Naive thymus-derived CD8-positive, alpha-beta T cell (primary cell): Measurements from ENCODE around the gene IQSEC1. TPM values are rescaled to one million over a fixed set of nuclear protein-coding genes. Genes with fewer than 3 reads are reported as not detected.

Experiments
- ATAC-seq, 2 donors: fragments of 150-1000 bp; cut with Tn5 transposase in 1 of 2; sonication (Bioruptor Pico), chemical (Tn5 transposase) in 1 of 2; 1 replicate in 1 of 2; 2 replicates in 1 of 2; pipeline ENCODE4 v1.10.0; 2021; ENCODE audit warnings: mild to moderate bottlenecking in 2 of 2, moderate library complexity in 2 of 2
- POLR2A ChIA-PET: fragments of 350-600 bp; sonication (Branson Sonifier 250); formaldehyde crosslinking; loops from one replicate; lab custom pipeline; 2021; ENCODE audit warnings: antibody characterized with exemption; lab: Charles Lee
- DNase-seq, 10 donors: peaks; one replicate each; pipeline versions ENCODE4 v3.0.0 to v3.0.0-alpha.2; 2020 to 2022
- H3K27ac Mint-ChIP-seq, 10 donors: one replicate each; pipeline ENCODE4 v1.8.0; 2020 to 2022; ENCODE audit warnings: mild to moderate bottlenecking in 10 of 10, mixed read lengths in 10 of 10, moderate library complexity in 4 of 10, inconsistent platforms in 1 of 10
- H3K27me3 Mint-ChIP-seq, 5 donors: one replicate each; pipeline ENCODE4 v1.8.0; 2021 to 2022; ENCODE audit warnings: mixed read lengths in 5 of 5
- H3K36me3 Mint-ChIP-seq, 3 donors: one replicate each; pipeline ENCODE4 v1.8.0; 2020 to 2022; ENCODE audit warnings: mixed read lengths in 3 of 3, mild to moderate bottlenecking in 2 of 3, inconsistent platforms in 1 of 3
- H3K4me1 Mint-ChIP-seq, 4 donors: one replicate each; pipeline ENCODE4 v1.8.0; 2021 to 2022; ENCODE audit warnings: mixed read lengths in 4 of 4
- H3K4me3 Mint-ChIP-seq, 10 donors: one replicate each; pipeline ENCODE4 v1.8.0; 2020 to 2022; ENCODE audit warnings: mild to moderate bottlenecking in 10 of 10, mixed read lengths in 10 of 10, moderate library complexity in 6 of 10, inconsistent platforms in 1 of 10
- H3K9me3 Mint-ChIP-seq, 9 donors: one replicate each; pipeline ENCODE4 v1.8.0; 2020 to 2022; ENCODE audit warnings: mixed read lengths in 9 of 9, mild to moderate bottlenecking in 3 of 9, inconsistent platforms in 1 of 9, moderate library complexity in 1 of 9
- polyA plus RNA-seq, 3 donors: library from polyadenylated mRNA; unstranded; fragments of 300-500 nt; fragmentation: Illumina TruSeq; gene quantifications; one replicate each; pipeline ENCODE4 v1.2.3, GENCODE V29; 2021
- total RNA-seq, 8 experiments: library from RNA in 2 of 8; stranded (reverse) in 2 of 8; gene quantifications; one replicate each; pipeline ENCODE4 v1.2.3 and lab custom pipeline; 2021 to 2026

The IQSEC1 gene
- total and polyA plus RNA-seq, 5 experiments from 2014 or later, result 13.7 to 47.7 (median 23.7) TPM

DNA sequence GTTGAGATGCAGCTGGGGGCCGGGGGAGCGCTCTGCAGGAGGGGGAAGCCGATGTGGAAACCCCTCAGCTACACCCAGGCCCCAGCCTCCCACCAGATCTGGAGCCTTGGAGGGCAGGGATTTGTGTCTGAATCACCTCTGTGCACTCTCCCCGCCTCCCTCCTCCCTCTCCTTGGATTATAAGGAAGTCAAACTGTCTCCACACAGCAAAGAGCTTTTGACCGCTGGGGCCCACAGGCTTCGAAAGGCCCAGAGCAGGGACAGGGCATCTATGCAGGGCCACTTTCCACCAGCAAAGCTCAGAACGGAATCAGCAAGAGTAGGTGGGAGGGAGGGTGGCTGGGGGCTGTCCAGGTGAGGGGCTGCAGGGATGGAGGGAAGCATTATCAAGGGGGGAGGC is 68.9 kb downstream of the IQSEC1 start:
- Mint-ChIP-seq H3K27ac (peak overlapping the region in 7 of 10 donors; percentile 2 to 99 (median 38)), H3K36me3 (peaks cover 0 to 28% (median 3%) of the 10 kb centered on the region in 3 donors), H3K4me1 (peaks cover 51 to 97% (median 91%) of the 10 kb centered on the region in 4 donors), H3K9me3 (no peaks in the 10 kb centered on the region), H3K4me3 (peak overlapping the region in 5 of 10 donors; percentile 5 to 46 (median 28)), H3K27me3 (no peaks in the 10 kb centered on the region)
- no peak for ATAC-seq
- DNase-seq, result no peak
- POLR2A ChIA-PET, result interaction anchor here (1.0 to 1.7 kb wide), 2 partner anchors 9 to 163 kb away, joined by 4 to 5 read pairs; partner anchors contain the start of gene RPL32

DNA sequence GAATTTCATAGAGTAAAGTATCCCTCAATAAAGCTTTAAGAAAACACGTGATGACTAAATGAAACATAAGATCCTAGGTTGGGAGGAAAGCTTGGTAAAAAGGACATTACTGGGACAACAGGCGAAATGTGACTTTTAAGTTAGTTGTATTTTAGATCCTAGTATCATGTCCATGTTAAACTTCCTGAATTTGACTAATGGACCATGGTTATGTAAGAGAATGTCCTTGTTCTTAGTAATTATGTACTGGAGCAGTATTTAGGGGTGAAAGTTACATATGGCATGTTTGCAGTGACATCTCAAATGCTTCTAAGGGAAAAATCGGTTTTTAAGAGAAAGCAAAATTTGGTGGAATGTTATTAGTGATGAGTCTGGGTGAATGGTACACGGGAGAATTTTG is 69.6 kb downstream of the IQSEC1 start:
- peaks cover 51 to 97% (median 91%) of the 10 kb centered on the region in 4 donors for H3K4me1 Mint-ChIP-seq
- H3K4me3 Mint-ChIP-seq, result peak overlapping the region in 3 of 10 donors; percentile 12 to 49 (median 25)
- no peak for DNase-seq
- no peaks in the 10 kb centered on the region for H3K9me3 Mint-ChIP-seq
- ATAC-seq, result no peak
- POLR2A ChIA-PET, result interaction anchor here (0.7 to 1.7 kb wide), 4 partner anchors 8 to 162 kb away, joined by 3 to 10 read pairs (median 4); partner anchors contain the start of gene RPL32
- H3K27me3 Mint-ChIP-seq, result no peaks in the 10 kb centered on the region
- peak overlapping the region in 7 of 10 donors; percentile 2 to 99 (median 38) for H3K27ac Mint-ChIP-seq
- H3K36me3 Mint-ChIP-seq, result peaks cover 0 to 31% (median 3%) of the 10 kb centered on the region in 3 donors

GRCh38 chr3:13002398-13003124 is 70.7 kb downstream of the IQSEC1 start:
- Mint-ChIP-seq H3K9me3 (no peaks in the 10 kb centered on the region), H3K4me3 (peak overlapping the region in 8 of 10 donors; percentile 5 to 62 (median 36)), H3K4me1 (peaks cover 46 to 96% (median 88%) of the 10 kb centered on the region in 4 donors), H3K27me3 (no peaks in the 10 kb centered on the region), H3K27ac (peak overlapping the region; percentile 23 to 99 (median 66)), H3K36me3 (peaks cover 0 to 37% (median 8%) of the 10 kb centered on the region in 3 donors)
- POLR2A ChIA-PET, result no interaction called here
- ATAC-seq (peak; percentile 54 to 61), DNase-seq (peak in 2 of 10 donors; percentile 11 to 45)

DNA sequence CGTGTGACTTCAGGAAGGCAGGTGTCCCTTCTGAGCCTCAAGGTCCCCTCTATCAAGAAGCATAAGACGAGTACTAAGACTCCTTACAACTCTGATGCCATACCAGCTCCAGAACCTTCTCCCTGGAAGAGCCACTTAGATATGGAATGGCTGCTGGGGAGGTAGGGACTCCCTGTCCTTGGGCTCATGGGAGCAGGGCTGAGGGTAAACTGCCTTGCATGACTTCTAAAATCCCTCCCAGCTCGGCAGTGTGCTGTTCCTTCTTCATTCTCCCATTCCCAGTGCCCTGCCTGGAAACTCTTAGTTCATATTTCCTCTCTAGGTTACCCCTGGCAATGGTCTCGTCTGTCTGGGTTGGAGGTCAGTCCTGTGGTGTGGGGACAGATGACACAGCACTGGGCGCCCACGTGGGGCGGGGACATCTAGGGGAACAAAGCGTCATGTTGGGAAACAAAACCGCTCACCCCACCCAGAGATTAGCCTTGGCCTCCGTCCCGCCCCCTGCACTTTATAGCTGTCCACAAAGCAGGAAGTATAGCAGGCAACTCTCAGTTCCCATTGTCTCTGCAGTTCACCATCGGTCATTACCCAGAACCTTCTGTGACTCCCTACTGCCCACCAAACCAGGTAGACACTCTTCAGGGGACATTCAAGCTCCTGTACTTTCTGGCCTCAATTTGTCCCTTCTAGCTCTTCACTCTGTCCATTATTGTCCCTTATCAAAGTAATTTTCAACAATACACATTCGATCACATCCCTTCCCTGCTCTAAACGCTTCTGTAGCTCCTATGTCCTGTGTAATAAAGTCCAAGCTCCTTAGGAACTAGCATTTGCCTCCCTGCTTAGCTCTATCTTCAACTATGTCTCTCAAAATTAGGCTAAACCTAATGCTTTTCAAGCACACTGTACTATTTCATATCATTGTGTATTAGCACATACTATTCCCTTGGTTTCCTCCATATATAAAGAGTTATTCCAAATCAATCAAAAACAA is 73.8 kb downstream of the IQSEC1 start:
- Mint-ChIP-seq H3K4me1 (peaks cover 38 to 94% (median 74%) of the 10 kb centered on the region in 4 donors), H3K4me3 (peak overlapping the region in 8 of 10 donors; percentile 3 to 65 (median 25)), H3K27ac (peak overlapping the region in 9 of 10 donors; percentile 9 to 88 (median 77)), H3K27me3 (no peaks in the 10 kb centered on the region), H3K9me3 (no peaks in the 10 kb centered on the region), H3K36me3 (peaks cover 0 to 48% (median 8%) of the 10 kb centered on the region in 3 donors)
- POLR2A ChIA-PET, result interaction anchor here (1.4 to 2.1 kb wide), 4 partner anchors 8 to 18 kb away, joined by 5 to 15 read pairs (median 8); no protein-coding TSS in a partner anchor
- ATAC-seq (no peak), DNase-seq (no peak)

- DNase-seq (no peak), ATAC-seq (no peak)
- no peaks in the 10 kb centered on the region for H3K27me3 Mint-ChIP-seq
- peak overlapping the region; percentile 27 to 88 (median 72) for H3K27ac Mint-ChIP-seq
- H3K4me1 Mint-ChIP-seq, result peaks cover 35 to 86% (median 67%) of the 10 kb centered on the region in 4 donors
- H3K9me3 Mint-ChIP-seq, result no peaks in the 10 kb centered on the region
- peaks cover 0 to 48% (median 8%) of the 10 kb centered on the region in 3 donors for H3K36me3 Mint-ChIP-seq
- POLR2A ChIA-PET, result interaction anchor here (1.7 to 2.1 kb wide), 3 partner anchors 9 to 17 kb away, joined by 5 to 15 read pairs (median 10); no protein-coding TSS in a partner anchor
- peak overlapping the region in 4 of 10 donors; percentile 36 to 63 (median 47) for H3K4me3 Mint-ChIP-seq
Measured at GRCh38 chr3:12998648-12999047, 74.6 kb downstream of the IQSEC1 start.

DNA sequence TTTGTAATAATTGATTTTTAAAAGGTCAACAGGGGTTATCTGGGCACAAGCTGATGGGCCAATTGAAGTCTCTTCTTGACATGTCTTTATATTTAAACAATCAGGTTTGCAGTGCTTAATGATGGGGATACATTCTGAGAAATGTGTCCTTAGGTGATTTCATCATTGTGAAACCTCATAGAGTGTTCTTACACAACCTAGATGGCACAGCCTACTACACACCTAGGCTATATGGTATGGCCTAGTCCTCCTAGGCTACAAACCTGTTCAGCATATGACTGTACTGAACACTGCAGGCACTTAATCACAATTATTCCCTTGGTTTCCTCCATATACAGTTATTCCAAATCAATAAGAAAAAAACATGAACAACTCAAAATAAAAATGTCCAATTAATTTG is 75.8 kb downstream of the IQSEC1 start:
- POLR2A ChIA-PET, result no interaction called here
- Mint-ChIP-seq H3K4me1 (peaks cover 28 to 80% (median 60%) of the 10 kb centered on the region in 4 donors), H3K36me3 (peaks cover 0 to 47% (median 8%) of the 10 kb centered on the region in 3 donors), H3K27me3 (no peaks in the 10 kb centered on the region), H3K27ac (peak overlapping the region in 4 of 10 donors; percentile 11 to 77 (median 42)), H3K4me3 (no peak overlapping the region), H3K9me3 (no peaks in the 10 kb centered on the region)
- no peak for DNase-seq
- ATAC-seq, result no peak

DNA sequence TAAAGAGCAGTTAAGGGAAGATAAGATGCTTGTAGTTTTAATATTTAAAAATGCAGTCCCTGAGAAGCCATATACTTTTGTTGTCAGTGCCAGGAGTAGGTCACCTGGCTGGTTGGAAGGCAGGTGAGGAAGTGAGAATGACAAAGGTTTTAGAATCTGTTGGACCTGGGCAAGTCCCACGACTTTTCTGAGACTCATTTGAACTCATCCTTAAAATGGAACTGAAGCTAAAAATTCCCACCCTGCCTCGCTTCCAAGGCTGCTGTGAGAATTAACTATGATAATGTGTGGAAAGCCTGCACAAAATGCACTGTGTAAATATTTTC is 77.1 kb downstream of the IQSEC1 start:
- no peak for ATAC-seq

GRCh38 chr3:12995389-12996180 is 77.6 kb downstream of the IQSEC1 start:
- Mint-ChIP-seq H3K36me3 (peaks cover 0 to 34% (median 4%) of the 10 kb centered on the region in 3 donors), H3K4me1 (peaks cover 30 to 81% (median 64%) of the 10 kb centered on the region in 4 donors), H3K9me3 (no peaks in the 10 kb centered on the region), H3K27ac (peak overlapping the region; percentile 77 to 96 (median 94)), H3K4me3 (peak overlapping the region; percentile 91 to 98 (median 96)), H3K27me3 (no peaks in the 10 kb centered on the region)
- DNase-seq, result peak in 1 of 10 donors; percentile 24
- ATAC-seq, result no peak
- POLR2A ChIA-PET, result interaction anchor here (0.7 to 4.4 kb wide), 9 partner anchors 9 to 44 kb away, joined by 3 to 41 read pairs (median 3); no protein-coding TSS in a partner anchor

More for the DNA sequence above, 77.1 kb downstream of the IQSEC1 start:
- peaks cover 26 to 79% (median 61%) of the 10 kb centered on the region in 4 donors for H3K4me1 Mint-ChIP-seq
- H3K36me3 Mint-ChIP-seq, result peaks cover 0 to 35% (median 4%) of the 10 kb centered on the region in 3 donors
- DNase-seq, result no peak
- no peaks in the 10 kb centered on the region for H3K27me3 Mint-ChIP-seq
- peak overlapping the region in 6 of 10 donors; percentile 28 to 94 (median 40) for H3K27ac Mint-ChIP-seq
- no peaks in the 10 kb centered on the region for H3K9me3 Mint-ChIP-seq
- peak overlapping the region in 1 of 10 donors; percentile 26 for H3K4me3 Mint-ChIP-seq
- POLR2A ChIA-PET, result interaction anchor here (0.6 to 4.4 kb wide), 4 partner anchors 10 to 433 kb away, joined by 3 to 41 read pairs (median 3); no protein-coding TSS in a partner anchor

DNA sequence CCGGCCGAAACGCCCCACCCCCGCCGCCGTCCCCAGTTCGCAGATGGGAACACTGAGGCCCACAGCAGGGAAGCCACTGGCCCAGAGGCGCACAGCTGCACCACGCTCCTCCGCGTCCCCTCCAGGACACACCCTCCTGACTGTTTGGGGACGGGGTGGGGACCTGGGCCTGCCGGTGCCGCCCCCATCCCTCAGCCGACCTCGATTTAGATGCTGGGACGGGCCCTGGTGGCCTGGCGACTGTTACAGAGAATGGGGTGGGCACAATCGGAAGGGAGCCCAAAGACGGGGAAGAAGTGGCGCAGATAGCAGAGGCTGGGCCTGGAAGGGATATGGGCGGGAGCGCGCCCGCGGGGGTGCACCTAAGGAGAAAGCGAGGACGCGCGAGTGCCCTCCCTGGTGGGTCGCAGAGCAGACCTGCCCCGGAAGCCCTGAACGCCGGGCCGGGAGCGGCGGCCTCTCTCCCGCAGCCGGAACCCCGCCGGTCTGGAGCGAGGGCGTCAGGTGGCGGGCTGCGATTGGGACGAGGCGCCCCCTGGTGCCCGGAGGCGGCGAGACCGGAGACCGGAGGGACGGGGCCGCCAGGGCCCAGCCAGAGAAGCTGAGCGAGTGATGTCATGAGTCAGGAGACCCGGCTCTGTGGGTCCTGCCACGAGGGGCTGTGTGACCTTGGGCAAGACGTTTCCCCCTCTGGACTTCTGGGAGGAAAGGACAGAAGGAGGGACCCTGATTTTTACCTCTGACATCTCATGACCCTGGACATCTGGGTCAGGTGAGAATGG is 78.4 kb downstream of the IQSEC1 start:
- no peaks in the 10 kb centered on the region for H3K9me3 Mint-ChIP-seq
- POLR2A ChIA-PET, result interaction anchor here (0.7 to 4.4 kb wide), 10 partner anchors 9 to 75 kb away, joined by 3 to 41 read pairs (median 4); no protein-coding TSS in a partner anchor
- peak overlapping the region; percentile 91 to 98 (median 96) for H3K4me3 Mint-ChIP-seq
- peak overlapping the region; percentile 90 to 96 (median 94) for H3K27ac Mint-ChIP-seq
- no peaks in the 10 kb centered on the region for H3K27me3 Mint-ChIP-seq
- peak; percentile 85 to 86 for ATAC-seq
- DNase-seq, result peak; percentile 77 to 90 (median 86)
- H3K4me1 Mint-ChIP-seq, result peaks cover 31 to 81% (median 64%) of the 10 kb centered on the region in 4 donors
- peaks cover 0 to 36% (median 4%) of the 10 kb centered on the region in 3 donors for H3K36me3 Mint-ChIP-seq

- peak overlapping the region in 5 of 10 donors; percentile 41 to 96 (median 93) for H3K27ac Mint-ChIP-seq
- H3K4me3 Mint-ChIP-seq, result peak overlapping the region; percentile 91 to 98 (median 96)
- H3K27me3 Mint-ChIP-seq, result no peaks in the 10 kb centered on the region
- peaks cover 0 to 33% (median 4%) of the 10 kb centered on the region in 3 donors for H3K36me3 Mint-ChIP-seq
- H3K9me3 Mint-ChIP-seq, result no peaks in the 10 kb centered on the region
- DNase-seq (peak in 2 of 10 donors; percentile 20 to 57), ATAC-seq (peak in 1 of 2 donors; percentile 3)
- POLR2A ChIA-PET, result interaction anchor here (1.0 to 4.4 kb wide), 5 partner anchors 10 to 76 kb away, joined by 3 to 41 read pairs (median 4); no protein-coding TSS in a partner anchor
- H3K4me1 Mint-ChIP-seq, result peaks cover 26 to 81% (median 64%) of the 10 kb centered on the region in 4 donors
Measured at GRCh38 chr3:12994357-12994606, 78.9 kb downstream of the IQSEC1 start.
